Motor neuron (in vitro differentiated cells): ENCODE measurements around the gene CAMK1G. TPM values are rescaled to one million over a fixed set of nuclear protein-coding genes. Genes with fewer than 3 reads are reported as not detected.

ENCODE experiments used
- ATAC-seq, 8 experiments: fragments of 200-7000 bp; cut with Tn5 transposase; replicated peaks in 6 of 8; 2 replicates each; pipeline ENCODE4 v1.8.0; 2021; ENCODE audit warnings: mild to moderate bottlenecking in 8 of 8, moderate library complexity in 8 of 8
- H3K27ac ChIP-seq, 2 donors: fragments of 250-450 bp; sonication (Bioruptor Pico); 2 replicates each; pipeline ENCODE4 v1.9.0; 2021; ENCODE audit warnings: antibody characterized with exemption in 2 of 2, mild to moderate bottlenecking in 2 of 2, moderate library complexity in 1 of 2
- H3K4me1 ChIP-seq, 2 donors: fragments of 250-450 bp; sonication (Bioruptor Pico); replicated peaks in 1 of 2; 2 replicates each; pipeline ENCODE4 v1.6.1; 2021; ENCODE audit warnings: antibody characterized with exemption in 2 of 2, mild to moderate bottlenecking in 2 of 2, moderate library complexity in 1 of 2
- H3K4me3 ChIP-seq, 5 donors: fragments of 250-450 bp; sonication (Bioruptor Pico); 2 replicates each; pipeline ENCODE4 v1.9.0; 2021; ENCODE audit warnings: antibody characterized with exemption in 5 of 5, mild to moderate bottlenecking in 5 of 5, moderate library complexity in 4 of 5
- WGBS, 10 experiments: fragments of 450-650 bp; shearing (Covaris generic); methylation state at CpG; one replicate each; pipeline ENCODE4 v1.0.0; 2022; 5-methylcytosine and 5-hydroxymethylcytosine counted together
- in situ Hi-C, 9 experiments: fragments of 400-800 bp; cut with MboI; loops; one replicate each; pipeline ENCODE4 v1.15.0; 2021; ENCODE audit warnings: low sequenced_read_pairs in 9 of 9, low pct_unique_long_range_greater_than_20kb in 2 of 9; ENCODE audit not compliant: unreplicated experiment in 9 of 9
- total RNA-seq, 8 experiments: library from RNA; unstranded; fragments of 300-600 nt; gene quantifications; 2 replicates each; pipeline versions ENCODE4 v1.2.3 to v1.2.4, GENCODE V29; 2022

Gene CAMK1G
- total RNA-seq, 8 experiments from 2014 or later, result 0.21 to 7.0 (median 4.3) TPM; not detected in 2

DNA sequence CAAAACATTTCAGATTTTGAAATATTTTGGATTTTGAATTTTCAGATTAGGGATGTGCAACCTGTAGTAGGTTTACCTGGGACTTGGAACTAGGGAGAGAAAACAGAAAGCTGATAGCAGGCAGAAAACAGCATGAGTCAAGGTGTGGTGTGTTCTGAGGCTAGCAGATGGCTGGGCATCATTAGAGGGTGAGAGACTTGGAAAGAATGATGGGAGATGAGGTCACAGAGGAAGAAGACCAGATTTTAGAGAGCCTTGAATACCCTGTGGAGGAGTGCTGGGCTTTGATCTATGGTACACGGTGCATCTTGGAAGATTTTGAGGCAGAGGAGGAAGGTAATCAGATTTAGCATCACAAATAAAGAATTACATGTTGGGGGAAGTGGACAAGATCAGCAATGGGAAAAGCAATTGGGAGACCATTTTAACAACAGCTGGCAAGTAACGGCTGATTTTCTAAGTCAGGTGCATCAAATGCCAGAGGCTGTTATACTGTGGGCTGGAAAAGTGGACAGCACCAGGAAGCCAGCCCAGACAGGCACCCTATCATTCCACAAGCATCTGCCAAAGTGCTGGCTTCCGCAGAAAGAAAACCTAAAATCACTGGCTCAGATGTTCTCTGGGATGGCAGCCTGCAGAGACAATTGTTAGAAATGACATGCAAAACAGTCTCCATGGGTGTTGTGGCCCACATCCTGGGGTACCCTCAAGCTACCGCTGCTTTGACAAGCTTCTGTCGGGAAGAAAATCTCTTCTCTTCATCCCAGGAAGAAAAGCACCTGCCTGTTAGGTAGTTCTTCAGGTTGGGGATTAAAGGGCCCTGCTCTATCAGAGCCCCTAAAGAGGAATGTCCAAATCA, 30.9 kb upstream of the CAMK1G start:
- 18 to 71% (median 35%) methylated on average over 2 to 5 of the region's 5 CpGs; no CpG with 5 or more reads in 1 of the 10 experiments for WGBS, 10 experiments
- Histone ChIP-seq H3K4me3 (no peak overlapping the region), H3K4me1 (peaks cover 12 to 14% of the 10 kb centered on the region in 2 donors), H3K27ac (no peak overlapping the region)
- in situ Hi-C loops, result loop anchor here in 1 of 9 experiments (25.0 kb wide), 1 partner anchor 340 kb away; no protein-coding TSS in a partner anchor
- peak in 4 of 8 experiments; percentile 26 to 61 (median 36) for ATAC-seq

DNA sequence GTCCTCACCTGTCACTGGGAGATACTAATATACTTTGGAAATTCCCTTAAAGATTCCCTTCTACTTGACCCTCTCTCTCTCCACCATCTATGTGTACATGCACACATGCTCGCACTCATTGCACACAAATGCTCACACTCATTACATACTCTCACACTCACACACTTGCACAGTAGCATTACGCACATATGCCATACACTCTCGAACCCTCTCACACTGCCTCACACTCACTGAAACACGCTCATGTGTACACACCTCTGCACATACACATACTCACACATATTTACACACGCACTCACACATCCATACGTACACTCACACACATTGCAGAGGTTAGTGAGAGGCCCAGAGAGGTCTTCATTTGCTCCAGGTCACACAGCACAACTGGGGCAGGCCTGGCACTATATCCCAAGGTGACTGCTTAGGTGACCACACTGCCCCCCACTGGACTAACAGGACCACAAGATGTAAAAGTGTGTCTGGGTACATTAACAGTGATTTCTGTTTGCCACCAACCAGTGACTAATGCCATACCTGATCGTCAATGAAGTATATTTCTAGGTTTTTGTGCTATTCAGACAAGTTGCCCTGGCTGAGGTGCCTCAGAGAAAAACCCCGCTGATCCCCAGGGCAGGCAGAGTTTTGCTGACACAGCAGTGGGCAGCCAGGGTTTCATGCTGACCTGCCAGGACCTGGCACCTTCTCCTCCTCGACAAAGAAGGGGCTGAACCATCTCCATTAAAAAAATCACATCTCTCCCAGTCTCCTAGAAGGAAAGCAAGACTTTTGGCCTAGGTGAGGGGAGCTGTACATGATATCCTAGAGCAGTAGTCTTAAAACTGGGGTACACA, 28.5 kb upstream of the CAMK1G start:
- Histone ChIP-seq H3K27ac (no peak overlapping the region), H3K4me1 (peaks cover 3 to 5% of the 10 kb centered on the region in 2 donors), H3K4me3 (no peak overlapping the region)
- 70 to 100% (median 90%) methylated on average over 2 to 8 of the region's 9 CpGs; no CpG with 5 or more reads in 2 of the 10 experiments for WGBS, 10 experiments
- ATAC-seq, result no peak
- in situ Hi-C loops, result loop anchor here in 1 of 9 experiments (25.0 kb wide), 1 partner anchor 343 kb away; no protein-coding TSS in a partner anchor

DNA sequence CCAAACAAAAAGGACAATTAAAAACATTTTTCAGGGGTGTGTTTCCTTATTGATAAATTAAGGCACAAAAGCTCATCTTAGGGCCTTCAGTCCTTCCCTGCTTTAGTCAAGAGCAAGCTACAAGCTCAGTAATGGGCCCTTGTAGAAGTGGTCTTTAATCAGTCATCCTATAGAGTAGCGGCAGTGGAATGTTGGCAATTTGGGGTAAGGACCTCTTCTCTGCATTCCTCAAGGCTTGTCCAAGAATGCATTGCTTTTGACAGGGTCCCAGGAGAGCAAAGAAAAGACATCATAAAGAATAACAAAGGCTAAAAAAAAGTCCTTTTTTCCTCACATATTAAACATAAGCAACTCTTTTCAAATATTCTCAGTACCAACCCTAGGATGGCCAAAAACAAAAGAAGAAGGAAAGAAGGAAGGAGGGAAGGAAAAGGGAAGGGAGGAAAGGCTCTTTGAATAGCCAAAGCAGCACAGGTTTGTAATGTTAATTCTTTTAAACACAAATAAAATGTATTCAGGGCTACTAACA, 27.3 kb upstream of the CAMK1G start:
- no peak for ATAC-seq
- H3K27ac ChIP-seq, result no peak overlapping the region
- WGBS, 10 experiments, result 14 to 100% (median 61%) methylated on average over 1 of the region's 1 CpG; no CpG with 5 or more reads in 4 of the 10 experiments
- in situ Hi-C loops, result loop anchor here in 1 of 9 experiments (25.0 kb wide), 1 partner anchor 344 kb away; no protein-coding TSS in a partner anchor
- H3K4me1 ChIP-seq, result peaks cover 4 to 5% of the 10 kb centered on the region in 2 donors
- no peak overlapping the region for H3K4me3 ChIP-seq

DNA sequence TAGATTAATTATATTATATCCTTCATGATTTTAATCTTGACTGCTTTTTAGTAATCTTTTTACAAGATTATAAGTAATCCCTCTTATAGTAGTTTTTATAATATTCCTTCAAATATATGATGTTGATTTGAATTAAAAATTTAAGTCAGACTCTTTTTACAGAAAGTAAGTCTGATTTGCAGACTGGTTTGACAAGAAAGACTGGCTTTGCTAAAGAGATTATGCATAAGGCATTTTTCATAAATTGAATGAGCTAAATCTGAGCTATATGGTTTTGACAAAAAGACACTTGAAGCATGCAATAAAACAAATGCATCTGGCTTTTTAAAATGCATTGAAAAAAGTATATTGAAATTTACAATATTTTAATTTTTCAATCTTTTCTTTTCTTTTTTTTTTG, 26.3 kb upstream of the CAMK1G start:
- in situ Hi-C loops, result loop anchor here in 1 of 9 experiments (25.0 kb wide), 1 partner anchor 345 kb away; no protein-coding TSS in a partner anchor
- ATAC-seq, result no peak

DNA sequence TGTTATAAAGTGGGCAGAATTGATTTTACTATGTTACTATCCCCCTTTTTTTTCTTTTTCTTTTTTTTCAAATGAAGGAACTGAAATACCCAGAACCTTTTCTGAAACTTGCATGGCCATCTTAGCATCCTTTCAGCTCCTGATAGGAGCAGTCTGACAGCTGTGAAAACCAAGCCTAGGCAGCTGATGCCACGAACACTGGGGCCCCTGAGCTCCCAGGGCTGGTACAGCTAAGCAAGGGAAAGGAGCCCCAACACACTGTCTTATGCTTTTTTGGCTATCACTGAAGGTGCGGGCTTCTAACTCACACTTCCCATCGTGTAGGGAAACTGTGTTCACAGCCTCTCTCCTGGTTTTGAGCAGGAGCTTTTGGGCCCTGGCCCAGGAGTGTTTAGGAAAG, 23.0 kb upstream of the CAMK1G start:
- no peak for ATAC-seq
- WGBS, 10 experiments, result 0 to 80% (median 65%) methylated on average over 1 to 3 of the region's 3 CpGs; no CpG with 5 or more reads in 2 of the 10 experiments
- in situ Hi-C loops, result loop anchor here in 1 of 9 experiments (25.0 kb wide), 1 partner anchor 348 kb away; no protein-coding TSS in a partner anchor
- Histone ChIP-seq H3K27ac (no peak overlapping the region), H3K4me3 (no peak overlapping the region), H3K4me1 (peaks cover 6 to 23% of the 10 kb centered on the region in 2 donors)

More for the DNA sequence above, 26.3 kb upstream of the CAMK1G start:
- Histone ChIP-seq H3K4me3 (no peak overlapping the region), H3K27ac (no peak overlapping the region), H3K4me1 (peaks cover 9 to 11% of the 10 kb centered on the region in 2 donors)

DNA sequence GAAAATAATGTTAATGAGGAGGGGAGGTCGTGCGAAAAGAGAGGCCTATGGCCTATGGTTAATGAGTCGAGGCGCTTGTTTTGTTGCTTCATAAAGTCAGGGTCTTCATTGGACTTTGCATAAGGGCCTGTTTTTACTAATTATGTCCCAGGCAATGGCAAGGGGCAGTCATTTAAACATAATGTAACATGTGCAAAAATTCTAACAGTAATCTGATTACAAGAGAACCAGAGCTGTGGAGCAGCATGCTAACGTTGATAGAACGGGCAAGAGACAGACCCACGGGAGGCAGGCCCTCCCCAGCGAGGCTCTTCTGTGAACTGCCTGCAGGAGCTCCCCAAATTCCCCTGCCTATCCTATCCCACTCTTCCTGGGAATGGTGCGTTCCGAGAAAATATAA, 22.6 kb upstream of the CAMK1G start:
- ATAC-seq, result no peak
- no peak overlapping the region for H3K27ac ChIP-seq
- in situ Hi-C loops, result loop anchor here in 1 of 9 experiments (25.0 kb wide), 1 partner anchor 349 kb away; no protein-coding TSS in a partner anchor
- no peak overlapping the region for H3K4me3 ChIP-seq
- WGBS, 10 experiments, result 69 to 98% (median 75%) methylated on average over 2 to 10 of the region's 10 CpGs; no CpG with 5 or more reads in 1 of the 10 experiments
- peaks cover 8 to 23% of the 10 kb centered on the region in 2 donors for H3K4me1 ChIP-seq

DNA sequence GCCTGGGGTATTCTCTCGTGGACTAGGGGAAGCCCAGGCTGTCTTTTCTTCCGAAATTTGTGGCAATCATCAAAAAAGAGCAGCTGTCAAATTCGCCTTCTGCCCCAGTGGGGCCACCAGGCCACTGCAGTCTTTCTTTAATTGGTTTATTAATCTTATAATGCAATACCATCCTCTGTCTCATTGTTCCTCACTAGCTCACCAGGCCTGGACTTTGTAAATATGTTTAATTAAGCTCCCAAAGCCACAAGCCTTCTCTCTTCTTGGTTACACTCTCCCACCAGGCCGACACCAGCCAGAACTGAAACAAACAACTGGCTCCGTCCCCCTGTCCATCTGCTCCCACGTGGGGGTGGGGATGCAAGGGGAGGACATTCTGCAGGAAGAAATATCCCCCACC, 22.0 kb upstream of the CAMK1G start:
- WGBS, 10 experiments, result 28 to 82% (median 58%) methylated on average over 1 to 6 of the region's 6 CpGs; no CpG with 5 or more reads in 1 of the 10 experiments
- Histone ChIP-seq H3K4me1 (peaks cover 8 to 19% of the 10 kb centered on the region in 2 donors), H3K4me3 (no peak overlapping the region), H3K27ac (no peak overlapping the region)
- in situ Hi-C loops, result loop anchor here in 1 of 9 experiments (25.0 kb wide), 1 partner anchor 349 kb away; no protein-coding TSS in a partner anchor
- no peak for ATAC-seq

DNA sequence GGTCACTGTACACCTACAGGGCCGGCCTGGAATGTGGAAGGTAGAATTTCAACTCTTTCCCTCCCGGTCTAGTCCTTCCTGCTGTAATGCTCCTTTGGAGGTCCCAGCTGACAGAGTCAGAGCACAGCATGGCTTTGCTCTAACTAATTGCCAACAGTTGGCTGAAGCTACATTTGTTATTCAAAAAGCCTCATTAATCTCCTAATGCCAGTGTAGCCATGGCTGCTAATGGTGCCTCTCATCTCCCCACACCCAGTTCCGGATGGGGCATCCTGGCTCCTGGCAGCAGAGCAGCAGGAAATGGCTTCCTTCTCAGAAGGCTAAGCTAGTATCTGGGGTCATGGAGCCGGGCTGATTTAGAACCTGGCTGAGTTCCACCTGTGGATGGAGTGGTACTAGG, 18.7 kb upstream of the CAMK1G start:
- Histone ChIP-seq H3K4me3 (no peak overlapping the region), H3K4me1 (peaks cover 8 to 19% of the 10 kb centered on the region in 2 donors), H3K27ac (no peak overlapping the region)
- 32 to 85% (median 76%) methylated on average over 1 to 3 of the region's 4 CpGs; no CpG with 5 or more reads in 4 of the 10 experiments for WGBS, 10 experiments
- in situ Hi-C loops, result loop anchor here in 1 of 9 experiments (25.0 kb wide), 1 partner anchor 353 kb away; no protein-coding TSS in a partner anchor
- peak in 4 of 8 experiments; percentile 21 to 35 (median 30) for ATAC-seq

DNA sequence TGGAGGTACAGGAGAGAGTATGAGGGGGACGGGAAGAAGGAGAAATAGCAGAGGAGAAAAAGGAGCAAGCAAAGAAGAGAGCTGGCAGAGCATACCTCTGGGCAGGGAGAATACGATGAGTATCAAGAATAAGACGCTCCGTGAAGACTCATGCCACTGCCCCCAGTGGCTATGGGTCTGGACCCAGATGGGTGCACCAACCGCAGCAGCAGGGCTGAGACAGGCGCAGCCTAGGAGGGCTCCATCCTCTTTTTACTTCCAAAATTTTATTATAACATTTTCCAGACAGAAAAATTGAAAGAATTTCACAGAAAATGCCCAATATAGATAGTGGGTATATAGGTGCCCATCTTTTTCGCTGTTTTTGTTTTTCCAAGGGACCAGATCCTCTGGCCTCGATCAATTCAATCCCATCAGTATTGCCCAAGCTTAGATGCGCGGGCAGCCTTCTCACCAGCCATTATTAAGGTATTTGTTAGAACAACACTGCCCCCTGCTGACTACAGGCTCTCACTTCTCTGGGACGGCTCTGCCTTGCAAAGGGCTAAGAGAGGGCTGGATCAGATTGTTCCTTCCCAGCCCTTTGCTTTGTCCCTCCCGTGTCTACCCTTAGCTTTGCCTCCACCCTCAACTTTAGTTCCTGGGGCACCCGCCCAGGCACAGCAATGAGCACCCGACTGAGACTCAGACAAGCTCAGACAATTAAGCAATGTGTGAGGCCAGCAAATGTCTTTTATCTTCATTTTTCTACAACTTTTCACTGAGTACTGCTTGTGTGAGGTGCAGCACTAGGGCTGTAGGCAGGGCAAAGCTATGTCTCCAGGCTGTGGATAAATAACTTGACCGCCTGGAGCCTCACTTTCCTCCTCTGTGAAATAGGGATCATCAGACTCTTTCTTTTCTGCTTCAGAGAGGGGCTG, 17.5 kb upstream of the CAMK1G start:
- peak; percentile 83 to 98 (median 94) for ATAC-seq
- Histone ChIP-seq H3K4me1 (peaks cover 8 to 19% of the 10 kb centered on the region in 2 donors), H3K4me3 (no peak overlapping the region), H3K27ac (no peak overlapping the region)
- in situ Hi-C loops, result loop anchor here in 1 of 9 experiments (25.0 kb wide), 1 partner anchor 354 kb away; no protein-coding TSS in a partner anchor
- 0 to 59% (median 38%) methylated on average over 1 to 13 of the region's 15 CpGs; no CpG with 5 or more reads in 2 of the 10 experiments for WGBS, 10 experiments

DNA sequence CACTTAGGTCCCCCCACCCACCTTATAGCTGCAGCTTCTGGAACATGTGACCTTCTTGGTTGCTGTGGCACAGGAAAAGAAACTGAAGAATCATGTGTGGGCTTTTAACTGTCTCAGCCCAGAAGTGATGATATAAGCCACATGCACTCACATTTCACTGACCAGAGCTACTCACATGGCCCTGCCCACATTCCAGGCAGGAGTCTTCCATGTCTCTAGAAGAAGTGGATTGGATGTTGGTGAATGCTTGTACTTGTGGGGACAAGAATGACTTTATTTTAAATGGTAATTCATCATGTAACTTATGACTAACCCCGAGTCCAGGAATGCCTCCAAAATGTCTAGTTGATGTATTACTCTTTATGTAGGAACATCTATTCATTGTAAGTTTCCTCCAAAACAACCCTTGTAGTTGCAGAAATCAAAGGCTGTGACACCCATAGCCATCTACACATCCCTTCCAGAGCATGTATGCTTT, 15.8 kb upstream of the CAMK1G start:
- WGBS, 10 experiments, result 0 to 60% (median 39%) methylated on average over 1 of the region's 1 CpG; no CpG with 5 or more reads in 6 of the 10 experiments
- in situ Hi-C loops, result loop anchor here in 1 of 9 experiments (25.0 kb wide), 1 partner anchor 355 kb away; no protein-coding TSS in a partner anchor
- H3K4me1 ChIP-seq, result peaks cover 3 to 12% of the 10 kb centered on the region in 2 donors
- H3K27ac ChIP-seq, result no peak overlapping the region
- no peak overlapping the region for H3K4me3 ChIP-seq
- ATAC-seq, result peak in 2 of 8 experiments; percentile 69 to 78
